Heart right ventricle (tissue), 16 donors: ENCODE data around the gene GREB1L. TPM values are rescaled to one million over a fixed set of nuclear protein-coding genes. Genes with fewer than 3 reads are reported as not detected.

ENCODE experiments used
- ATAC-seq, 8 donors: fragments of 200-7000 bp; cut with Tn5 transposase; one replicate each; pipeline ENCODE4 v1.9.1; 2020; ENCODE audit warnings: mild to moderate bottlenecking in 8 of 8, moderate library complexity in 8 of 8, moderate number of reproducible peaks in 1 of 8
- DNase-seq, 2 donors: peaks; one replicate each; pipeline ENCODE4 v3.0.0-alpha.2; 2020
- H3K27ac ChIP-seq, 10 donors: fragments of 200-600 bp; sonication (generic) in 2 of 10; one replicate each; pipeline versions ENCODE4 v1.5.0 to v1.8.0; 2020 to 2022; ENCODE audit warnings: mild to moderate bottlenecking in 3 of 10
- H3K27me3 ChIP-seq, 7 donors: fragments of 200-600 bp; one replicate each; pipeline ENCODE4 v1.8.0; 2021 to 2022; ENCODE audit warnings: mild to moderate bottlenecking in 2 of 7
- H3K36me3 ChIP-seq, 9 donors: fragments of 200-600 bp; sonication (generic) in 1 of 9; one replicate each; pipeline versions ENCODE4 v1.5.0 to v1.8.0; 2020 to 2022; ENCODE audit warnings: mild to moderate bottlenecking in 2 of 9
- H3K4me1 ChIP-seq, 9 donors: fragments of 200-600 bp; sonication (generic) in 1 of 9; one replicate each; pipeline versions ENCODE4 v1.5.0 to v1.8.0; 2020 to 2022; ENCODE audit warnings: mild to moderate bottlenecking in 4 of 9
- H3K4me3 ChIP-seq, 10 donors: fragments of 200-600 bp; sonication (generic) in 2 of 10; one replicate each; pipeline versions ENCODE4 v1.5.0 to v1.8.0; 2020 to 2022; ENCODE audit warnings: mild to moderate bottlenecking in 7 of 10, moderate library complexity in 2 of 10
- H3K9me3 ChIP-seq, 11 donors: fragments of 200-600 bp in 10 of 11; sonication (generic) in 2 of 11; one replicate each; pipeline versions ENCODE4 v1.5.0 to v1.8.0; 2013 to 2022; ENCODE audit warnings: mild to moderate bottlenecking in 2 of 11, control low read depth in 1 of 11, moderate library complexity in 1 of 11
- WGBS, 2 donors: extraction: QIAGEN DNeasy Blood & Tissue Kit; methylation state at CpG; one replicate each; pipeline ENCODE4 v1.1.7; 2013; ENCODE audit warnings: inconsistent platforms in 1 of 2; 5-methylcytosine and 5-hydroxymethylcytosine counted together
- intact Hi-C, 10 donors: fragments of 100-400 bp; cut with DNase I; formaldehyde crosslinking; loops; one replicate each; pipeline versions ENCODE4 v1.11.1 to v1.14.2; 2022
- polyA plus RNA-seq, 2 donors: library from polyadenylated mRNA; stranded (reverse); fragments of 200-250 nt; gene quantifications; one replicate each; pipeline ENCODE4 v1.2.3, GENCODE V29; 2013
- total RNA-seq, 10 donors: library from RNA; stranded (reverse); fragmentation: NEBNext Ultra II Directional in 3 of 10; extraction: Animal tissue kit (Norgen Biotek cat#: 25700) in 3 of 10; gene quantifications; one replicate each; pipeline versions ENCODE4 v1.2.1 to v1.2.4, GENCODE V29; 2021 to 2023
- TF ChIP-seq, protein P1 (sequence below), 9 donors: fragments of 200-600 bp; sonication (generic) in 2 of 9; IDR thresholded peaks; one replicate each; pipeline versions ENCODE4 v1.5.0 to v1.8.0; 2021 to 2022; ENCODE audit warnings: antibody characterized with exemption in 9 of 9, mild to moderate bottlenecking in 5 of 9, moderate library complexity in 1 of 9
- donor health status: Arrhythmogenic right ventricular cardiomyopathy.
- donor health status: ischemic (EF 13 %, LVEDD 7.1; RV severe dilation, severe dysfunction).
- donor health status: healthy with polysubstance abuse.
- donor health status: DM: no; HTN: yes; CAD: no.
- donor health status: DM: no; HTN: no; CAD: no.
- donor health status: ischemic (EF 25% LVEDD 6.9; RV normal size, moderate dysfunction).
- donor health status: ischemic (EF 25% LVEDD 5.7; RV mildly dilated, moderate dysfunction).
- donor health status: healthy.
- donor health status: DM: yes; HTN: yes; CAD: no.
- donor health status: Ischemic cardiomyopathy.
- donor health status: ischemic (EF 35%, LVEDD 5.7; RV mildly dilated, moderate dysfunction).
- donor health status: nonischemic (EF 11% LVEDD 7.7; RV severe dilation, severe dysfunction).
- donor health status: DM: yes; HTN: yes; CAD: no.
- donor health status: PGD.
- donor health status: ischemic (EF 29% LVEDD 5.4; RV normal size, mild dysfunction).
- donor health status: nonischemic (EF 23%, LVEDD 6.1; RV moderate dilation, normal function).

The GREB1L gene
- total and polyA plus RNA-seq, 12 donors = 0.54 to 14.3 (median 10.9) TPM

DNA sequence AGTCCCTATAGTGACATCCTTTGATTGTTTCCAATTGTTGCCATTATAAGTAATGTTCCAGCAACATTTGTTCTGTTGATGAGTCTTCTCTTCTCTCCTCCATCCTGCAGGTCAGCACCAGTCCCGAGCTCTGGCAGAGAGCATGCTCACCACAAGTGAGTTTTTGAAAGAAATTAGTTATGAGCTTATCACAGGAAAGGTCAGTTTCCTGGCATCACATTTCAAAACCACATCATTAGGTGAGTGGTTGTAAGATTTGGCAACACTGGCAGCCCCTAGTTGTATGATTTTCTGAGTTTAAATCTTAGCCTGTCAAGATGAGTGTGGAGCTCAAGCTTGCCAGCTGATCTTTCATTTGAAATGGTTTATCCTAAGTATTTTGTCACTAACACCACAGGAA is 208.9 kb downstream of the GREB1L start:
- Histone ChIP-seq H3K4me1 (peaks cover 0 to 27% (median 0%) of the 10 kb centered on the region in 9 donors), H3K27me3 (no peaks in the 10 kb centered on the region), H3K4me3 (no peak overlapping the region), H3K9me3 (no peaks in the 10 kb centered on the region), H3K36me3 (no peaks in the 10 kb centered on the region), H3K27ac (no peak overlapping the region)
- ATAC-seq = no peak
- TF ChIP-seq, protein P1, sequence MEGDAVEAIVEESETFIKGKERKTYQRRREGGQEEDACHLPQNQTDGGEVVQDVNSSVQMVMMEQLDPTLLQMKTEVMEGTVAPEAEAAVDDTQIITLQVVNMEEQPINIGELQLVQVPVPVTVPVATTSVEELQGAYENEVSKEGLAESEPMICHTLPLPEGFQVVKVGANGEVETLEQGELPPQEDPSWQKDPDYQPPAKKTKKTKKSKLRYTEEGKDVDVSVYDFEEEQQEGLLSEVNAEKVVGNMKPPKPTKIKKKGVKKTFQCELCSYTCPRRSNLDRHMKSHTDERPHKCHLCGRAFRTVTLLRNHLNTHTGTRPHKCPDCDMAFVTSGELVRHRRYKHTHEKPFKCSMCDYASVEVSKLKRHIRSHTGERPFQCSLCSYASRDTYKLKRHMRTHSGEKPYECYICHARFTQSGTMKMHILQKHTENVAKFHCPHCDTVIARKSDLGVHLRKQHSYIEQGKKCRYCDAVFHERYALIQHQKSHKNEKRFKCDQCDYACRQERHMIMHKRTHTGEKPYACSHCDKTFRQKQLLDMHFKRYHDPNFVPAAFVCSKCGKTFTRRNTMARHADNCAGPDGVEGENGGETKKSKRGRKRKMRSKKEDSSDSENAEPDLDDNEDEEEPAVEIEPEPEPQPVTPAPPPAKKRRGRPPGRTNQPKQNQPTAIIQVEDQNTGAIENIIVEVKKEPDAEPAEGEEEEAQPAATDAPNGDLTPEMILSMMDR (IDR thresholded peaks at IDR 0.05) = no peak
- intact Hi-C loops = no loop called here
- DNase-seq = no peak
- 50 to 59% methylated on average over 1 of the region's 1 CpG for WGBS, 2 donors

DNA sequence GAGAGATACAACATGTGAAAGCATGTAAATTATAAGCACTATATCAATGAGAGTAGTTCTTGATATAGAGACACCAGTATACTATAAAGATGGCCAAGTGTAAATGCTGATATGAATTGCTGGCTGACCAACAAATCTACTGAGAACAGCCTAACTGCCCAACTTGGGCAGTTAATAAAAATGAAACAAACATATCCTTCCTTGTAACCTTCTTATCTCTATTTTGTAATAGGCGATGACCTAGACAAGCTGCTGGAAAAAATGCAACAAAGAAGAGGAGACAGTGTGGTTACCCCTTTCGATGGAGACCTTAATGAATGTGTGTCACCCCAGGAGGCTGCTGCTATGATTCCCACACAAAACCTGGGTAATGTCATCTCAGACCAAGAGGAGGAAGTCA is 209.8 kb downstream of the GREB1L start:
- Histone ChIP-seq H3K4me3 (no peak overlapping the region), H3K27me3 (no peaks in the 10 kb centered on the region), H3K9me3 (no peaks in the 10 kb centered on the region), H3K4me1 (peaks cover 0 to 34% (median 0%) of the 10 kb centered on the region in 9 donors), H3K36me3 (no peaks in the 10 kb centered on the region), H3K27ac (no peak overlapping the region)
- TF ChIP-seq, protein P1 (IDR thresholded peaks at IDR 0.05) = no peak
- DNase-seq (no peak), ATAC-seq (no peak)
- intact Hi-C loops = no loop called here
- 71 to 78% methylated on average over 2 of the region's 2 CpGs for WGBS, 2 donors

- Histone ChIP-seq H3K4me3 (no peak overlapping the region), H3K36me3 (no peaks in the 10 kb centered on the region), H3K27me3 (no peaks in the 10 kb centered on the region), H3K4me1 (peaks cover 0 to 39% (median 0%) of the 10 kb centered on the region in 9 donors), H3K9me3 (no peaks in the 10 kb centered on the region), H3K27ac (peak overlapping the region in 1 of 10 donors; percentile 33)
- TF ChIP-seq, protein P1 (IDR thresholded peaks at IDR 0.05) = no peak
- 39 to 44% methylated on average over 2 of the region's 2 CpGs for WGBS, 2 donors
- intact Hi-C loops = no loop called here
- DNase-seq = no peak
- ATAC-seq = no peak
Observed at GRCh38 chr18:21452276-21452780, 210.3 kb downstream of the GREB1L start.

DNA sequence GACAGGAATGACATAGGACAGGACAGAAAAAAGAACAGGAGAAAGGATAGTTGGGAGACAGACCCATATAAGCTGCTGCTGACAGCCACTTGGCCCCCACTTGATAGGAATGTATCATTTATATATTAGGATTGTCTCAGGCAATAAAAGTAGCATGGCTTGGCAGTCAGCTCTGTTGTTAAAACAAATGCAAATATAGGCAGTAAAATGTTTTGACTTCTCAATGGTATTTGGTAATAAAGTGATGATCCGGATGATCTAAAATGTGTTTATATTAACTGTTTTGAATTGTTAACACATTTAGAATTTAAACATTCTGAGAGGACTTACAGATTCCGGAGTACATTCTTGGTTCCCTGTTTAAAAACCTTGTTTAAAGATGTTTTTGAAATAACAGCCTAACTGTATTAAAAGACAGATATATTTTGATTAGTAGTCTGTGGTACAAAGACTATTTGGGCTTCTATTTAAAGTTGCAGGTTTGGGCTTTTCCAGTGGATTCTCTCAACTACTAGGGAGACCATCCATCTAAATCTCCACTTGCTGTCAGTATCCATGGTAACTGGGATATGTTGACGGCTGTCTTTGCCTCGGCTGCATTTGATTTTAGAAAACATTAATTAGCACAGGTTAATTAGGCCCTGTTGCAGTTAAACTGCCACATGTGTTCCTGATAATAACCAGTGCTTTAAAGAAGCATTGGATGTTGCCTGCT is 210.9 kb downstream of the GREB1L start:
- ATAC-seq (peak in 1 of 8 donors; percentile 24), DNase-seq (no peak)
- TF ChIP-seq, protein P1 (IDR thresholded peaks at IDR 0.05) = no peak
- WGBS, 2 donors = 65 to 66% methylated on average over 4 of the region's 4 CpGs
- Histone ChIP-seq H3K9me3 (no peaks in the 10 kb centered on the region), H3K4me1 (peaks cover 0 to 45% (median 2%) of the 10 kb centered on the region in 9 donors), H3K36me3 (no peaks in the 10 kb centered on the region), H3K27ac (peak overlapping the region in 4 of 10 donors; percentile 2 to 42 (median 26)), H3K27me3 (no peaks in the 10 kb centered on the region), H3K4me3 (no peak overlapping the region)
- intact Hi-C loops = no loop called here
